ENCODE data around the gene TLR1.
A peak's percentile ranks its signal among the peaks of the same experiment; 100 is the strongest.

The TLR1 gene

DNA sequence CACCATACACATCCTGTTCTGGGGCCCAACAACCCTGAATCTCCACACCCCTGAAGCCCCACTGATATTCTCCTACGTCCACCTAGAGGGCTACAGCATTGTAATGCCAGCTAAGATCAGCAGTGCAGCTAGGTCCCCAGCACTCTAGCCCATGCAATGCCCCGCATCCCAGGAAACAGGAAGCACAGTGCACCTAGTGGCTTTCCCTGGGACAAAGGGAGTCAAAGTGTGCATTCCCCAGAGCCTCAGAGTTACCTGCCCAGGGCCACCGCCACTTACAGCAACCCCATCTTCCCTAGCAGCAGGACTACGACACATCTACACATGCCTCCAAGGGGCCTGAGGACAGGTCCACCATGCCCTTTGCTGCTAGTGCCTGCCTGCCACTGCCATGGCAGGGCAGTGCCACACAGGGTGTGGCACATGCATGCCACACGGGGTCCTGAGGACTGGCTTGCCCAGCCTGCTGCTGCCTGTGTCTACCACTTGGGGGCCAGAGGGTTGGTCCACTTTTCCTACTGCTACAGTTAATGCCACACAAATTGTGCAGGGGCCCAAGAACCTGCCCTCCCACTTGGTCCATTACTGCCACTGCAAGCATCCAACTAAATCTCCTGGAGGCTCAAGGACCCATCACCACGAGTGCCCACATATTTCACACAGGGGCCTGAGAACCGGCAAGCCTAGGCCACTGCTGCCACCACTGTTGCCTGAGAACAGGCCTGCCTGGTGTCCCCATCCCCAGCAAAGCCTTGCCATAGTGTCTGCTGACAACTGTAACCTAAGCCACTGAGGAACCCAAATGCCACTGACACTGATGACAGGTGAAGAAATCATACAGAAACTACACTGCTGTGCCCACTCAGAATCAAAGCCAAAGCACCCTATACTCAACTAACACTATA lies 28.3 kb upstream of the TLR1 start:
- no peak overlapping the region for H3K4me3 ChIP-seq (ENCODE audit: control insufficient read depth, low read depth, low read length)
- peak; percentile 11 for TF ChIP-seq CTCF (IDR thresholded peaks at IDR 0.05; ENCODE audit: control insufficient read depth, insufficient read depth, low read depth, low read length, missing control alignments)
- DNase-seq (ENCODE audit: low read depth) = no peak

- TF ChIP-seq CTCF (IDR thresholded peaks at IDR 0.05; ENCODE audit: control insufficient read depth, insufficient read depth, low read depth, low read length, missing control alignments) = no peak
- no peak overlapping the region for H3K4me3 ChIP-seq (ENCODE audit: control insufficient read depth, low read depth, low read length)
- DNase-seq (ENCODE audit: low read depth) = no peak
Measured at GRCh38 chr4:38832206-38832605, 27.6 kb upstream of the TLR1 start.

DNA sequence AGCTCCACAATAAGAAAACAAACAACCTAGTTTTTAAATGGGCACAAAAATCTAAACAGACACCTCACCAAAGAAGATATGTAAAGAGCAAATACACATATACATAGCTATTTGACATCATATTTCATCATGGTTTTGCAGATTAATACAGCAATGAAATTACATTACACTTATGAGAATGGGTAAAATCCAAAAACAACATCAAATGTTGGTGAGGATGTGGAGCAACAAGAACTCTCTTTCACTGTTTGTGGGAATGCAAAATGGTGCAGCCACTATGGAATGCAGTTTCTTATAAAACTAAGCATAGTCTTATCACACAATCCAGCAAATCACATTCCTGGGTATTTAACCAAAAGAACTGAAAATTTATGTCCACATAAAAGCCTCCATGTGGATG lies 27.1 kb upstream of the TLR1 start:
- TF ChIP-seq CTCF (IDR thresholded peaks at IDR 0.05; ENCODE audit: control insufficient read depth, insufficient read depth, low read depth, low read length, missing control alignments) = no peak
- no peak overlapping the region for H3K4me3 ChIP-seq (ENCODE audit: control insufficient read depth, low read depth, low read length)
- DNase-seq (ENCODE audit: low read depth) = no peak

- TF ChIP-seq CTCF (IDR thresholded peaks at IDR 0.05; ENCODE audit: control insufficient read depth, insufficient read depth, low read depth, low read length, missing control alignments) = no peak
- H3K4me3 ChIP-seq (ENCODE audit: control insufficient read depth, low read depth, low read length) = no peak overlapping the region
- no peak for DNase-seq (ENCODE audit: low read depth)
Measured at GRCh38 chr4:38829237-38829636, 24.6 kb upstream of the TLR1 start.

DNA sequence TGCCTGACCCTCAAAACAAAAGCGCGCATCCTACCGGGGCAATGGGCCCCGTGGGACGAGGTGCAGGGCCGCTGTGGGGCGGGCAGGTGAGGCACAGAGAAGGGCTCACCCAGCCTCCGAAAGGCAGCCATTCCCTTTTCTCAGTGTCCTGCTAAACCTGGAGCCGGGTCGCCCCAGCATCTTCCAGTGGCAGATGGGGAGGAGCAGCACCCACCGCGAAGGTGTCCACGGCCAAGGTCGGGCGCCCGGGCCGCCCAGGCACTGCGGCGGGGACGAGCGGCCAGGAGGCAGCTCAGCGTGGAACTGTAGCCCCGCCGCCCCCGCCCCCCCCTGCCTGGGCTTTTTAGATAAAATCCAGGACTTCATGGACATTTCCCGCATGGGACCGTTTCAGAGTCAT lies 19.2 kb upstream of the TLR1 start:
- DNase-seq (ENCODE audit: low read depth) = no peak
- H3K4me3 ChIP-seq (ENCODE audit: control insufficient read depth, low read depth, low read length) = no peak overlapping the region
- TF ChIP-seq CTCF (IDR thresholded peaks at IDR 0.05; ENCODE audit: control insufficient read depth, insufficient read depth, low read depth, low read length, missing control alignments) = no peak

DNA sequence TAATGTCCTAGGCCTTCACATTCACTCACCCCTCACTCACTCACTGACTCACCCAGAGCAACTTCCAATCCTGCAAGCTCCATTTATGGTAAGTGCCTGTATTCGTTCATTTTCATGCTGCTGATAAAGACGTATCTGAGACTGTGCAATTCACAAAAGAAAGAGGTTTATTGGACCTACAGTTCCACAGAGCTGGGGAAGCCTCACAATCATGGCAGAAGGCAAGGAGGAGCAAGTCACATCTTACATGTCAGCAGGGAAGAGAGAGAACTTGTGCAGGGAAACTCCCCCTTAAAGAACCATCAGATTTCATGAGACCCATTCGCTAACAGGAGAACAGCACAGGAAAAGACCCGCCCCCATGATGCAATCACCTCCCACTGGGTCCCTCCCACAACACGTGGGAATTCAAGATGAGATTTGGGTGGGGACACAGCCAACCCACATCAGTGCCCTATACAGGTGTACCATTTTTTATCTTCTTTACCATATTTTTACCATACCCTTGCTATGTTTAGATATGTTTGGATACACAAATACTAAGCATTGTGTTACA lies 18.2 kb upstream of the TLR1 start:
- no peak overlapping the region for H3K4me3 ChIP-seq (ENCODE audit: control insufficient read depth, low read depth, low read length)
- no peak for DNase-seq (ENCODE audit: low read depth)
- no peak for TF ChIP-seq CTCF (IDR thresholded peaks at IDR 0.05; ENCODE audit: control insufficient read depth, insufficient read depth, low read depth, low read length, missing control alignments)

Data from AG09309 (cell line).